Measurements from ENCODE around the gene CSNK2A2.

- TF ChIP-seq YY1 (IDR thresholded peaks at IDR 0.05; ENCODE audit: insufficient read depth, insufficient read length) (no peak), ZNF274 (IDR thresholded peaks at IDR 0.05; ENCODE audit: low read depth, low read length) (no peak), SUZ12 (IDR thresholded peaks at IDR 0.05; ENCODE audit: extremely low read depth, insufficient read depth, insufficient read length) (no peak)
Observed at GRCh38 chr16:58158725-58159124, 39.2 kb downstream of the CSNK2A2 start.
